ENCODE results near the gene FHOD3. TPM values are rescaled to one million over a fixed set of nuclear protein-coding genes. Genes with fewer than 3 reads are reported as not detected.

Gene FHOD3
- total RNA-seq, 2 experiments from 2014 or later: not detected

DNA sequence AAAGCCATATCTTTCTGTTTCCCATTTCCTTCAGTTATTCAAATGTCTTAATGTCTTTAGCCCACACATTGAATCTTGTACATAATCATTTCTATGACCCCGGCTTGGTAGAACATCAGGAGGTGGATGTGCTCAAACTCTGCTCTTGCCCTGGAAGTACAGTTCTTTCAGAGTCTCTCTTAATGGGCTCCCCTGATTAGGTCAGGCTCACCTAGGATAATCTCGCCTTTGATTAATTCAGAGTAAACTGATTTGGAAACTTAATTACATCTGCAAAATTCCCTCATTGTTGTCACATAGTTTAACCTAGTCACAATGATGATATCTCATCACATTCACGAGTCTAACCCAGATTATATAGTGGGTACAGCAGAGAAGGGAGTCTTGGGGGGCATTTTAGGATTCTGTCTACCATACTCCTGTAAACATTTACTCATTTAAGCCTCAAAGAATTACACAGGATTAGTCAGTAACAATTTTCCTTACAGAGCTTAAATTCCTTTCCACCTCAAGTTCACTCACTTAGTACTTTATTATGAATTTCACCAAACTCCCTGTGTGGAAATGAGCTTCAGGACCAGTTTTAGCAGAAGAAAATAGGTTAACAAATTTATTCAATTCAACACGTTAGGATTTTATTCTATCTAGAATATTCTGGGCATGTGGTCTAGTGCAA lies 135.5 kb downstream of the FHOD3 start:
- Mint-ChIP-seq H3K27ac (no peak overlapping the region), H3K4me3 (no peak overlapping the region), H3K27me3 (peaks cover 1% of the 10 kb centered on the region), H3K36me3 (ENCODE audit: low read depth) (no peaks in the 10 kb centered on the region), H3K9me3 (no peaks in the 10 kb centered on the region), H3K4me1 (ENCODE audit: low read depth) (no peaks in the 10 kb centered on the region)
- CTCF ChIA-PET: no interaction called here
- DNase-seq: no peak
- POLR2A ChIA-PET: no interaction called here
- TF ChIP-seq, protein P1, sequence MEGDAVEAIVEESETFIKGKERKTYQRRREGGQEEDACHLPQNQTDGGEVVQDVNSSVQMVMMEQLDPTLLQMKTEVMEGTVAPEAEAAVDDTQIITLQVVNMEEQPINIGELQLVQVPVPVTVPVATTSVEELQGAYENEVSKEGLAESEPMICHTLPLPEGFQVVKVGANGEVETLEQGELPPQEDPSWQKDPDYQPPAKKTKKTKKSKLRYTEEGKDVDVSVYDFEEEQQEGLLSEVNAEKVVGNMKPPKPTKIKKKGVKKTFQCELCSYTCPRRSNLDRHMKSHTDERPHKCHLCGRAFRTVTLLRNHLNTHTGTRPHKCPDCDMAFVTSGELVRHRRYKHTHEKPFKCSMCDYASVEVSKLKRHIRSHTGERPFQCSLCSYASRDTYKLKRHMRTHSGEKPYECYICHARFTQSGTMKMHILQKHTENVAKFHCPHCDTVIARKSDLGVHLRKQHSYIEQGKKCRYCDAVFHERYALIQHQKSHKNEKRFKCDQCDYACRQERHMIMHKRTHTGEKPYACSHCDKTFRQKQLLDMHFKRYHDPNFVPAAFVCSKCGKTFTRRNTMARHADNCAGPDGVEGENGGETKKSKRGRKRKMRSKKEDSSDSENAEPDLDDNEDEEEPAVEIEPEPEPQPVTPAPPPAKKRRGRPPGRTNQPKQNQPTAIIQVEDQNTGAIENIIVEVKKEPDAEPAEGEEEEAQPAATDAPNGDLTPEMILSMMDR (IDR thresholded peaks at IDR 0.05): no peak
- ATAC-seq: no peak
- intact Hi-C loops (cut with micrococcal nuclease): no loop called here

DNA sequence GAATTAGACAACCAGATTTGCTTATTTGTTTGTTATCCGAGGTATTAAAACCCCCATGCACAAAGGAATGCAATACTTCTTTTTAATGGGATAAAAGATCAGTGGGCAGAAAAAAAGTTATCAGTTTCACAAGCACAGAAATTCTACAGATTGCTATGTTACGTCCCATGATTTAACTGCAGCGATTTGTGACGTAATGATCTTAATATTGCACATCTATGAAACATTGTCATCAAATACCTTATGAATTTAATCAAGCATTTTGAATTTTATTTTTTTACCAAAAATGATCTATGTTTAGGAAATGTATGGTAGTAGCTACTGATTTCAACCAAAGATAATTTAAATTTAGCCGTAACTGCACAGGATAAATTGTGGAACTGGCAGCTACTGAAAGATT lies 138.9 kb downstream of the FHOD3 start:
- no peak overlapping the region for H3K27ac Mint-ChIP-seq
- ATAC-seq (no peak), DNase-seq (no peak)
- ChIA-PET POLR2A (no interaction called here), CTCF (no interaction called here)
- TF ChIP-seq, protein P1 (IDR thresholded peaks at IDR 0.05): no peak
- intact Hi-C loops (cut with micrococcal nuclease): no loop called here
- no peaks in the 10 kb centered on the region for H3K4me1 Mint-ChIP-seq (ENCODE audit: low read depth)
- no peaks in the 10 kb centered on the region for H3K9me3 Mint-ChIP-seq
- H3K27me3 Mint-ChIP-seq: peaks cover 2% of the 10 kb centered on the region
- no peak overlapping the region for H3K4me3 Mint-ChIP-seq
- H3K36me3 Mint-ChIP-seq (ENCODE audit: low read depth): no peaks in the 10 kb centered on the region

DNA sequence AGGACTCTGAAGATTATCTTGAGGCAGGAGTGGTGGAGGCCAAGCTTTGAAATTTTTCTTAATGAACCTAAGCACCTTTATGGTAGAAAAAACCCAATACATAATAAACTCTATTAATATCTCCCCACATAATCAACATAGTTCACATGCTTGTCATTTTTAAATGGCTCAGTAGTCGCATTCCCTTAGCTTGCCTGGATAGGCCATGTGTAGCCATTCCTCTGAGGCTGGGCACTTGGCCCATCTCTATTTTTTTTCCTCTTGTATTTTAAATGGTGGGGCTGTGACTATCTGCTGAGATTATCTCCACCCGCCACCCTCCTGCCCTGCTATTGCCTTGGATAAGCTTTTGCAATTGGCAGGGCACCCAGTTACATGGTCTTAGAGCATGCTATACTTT lies 143.1 kb downstream of the FHOD3 start:
- H3K27me3 Mint-ChIP-seq: peaks cover 8% of the 10 kb centered on the region
- no peaks in the 10 kb centered on the region for H3K4me1 Mint-ChIP-seq (ENCODE audit: low read depth)
- ChIA-PET CTCF (no interaction called here), POLR2A (interaction anchor here (0.5 kb wide), 1 partner anchor 363 kb away, joined by 3 read pairs; no protein-coding TSS in a partner anchor)
- intact Hi-C loops (cut with micrococcal nuclease): no loop called here
- no peaks in the 10 kb centered on the region for H3K9me3 Mint-ChIP-seq
- TF ChIP-seq, protein P1 (IDR thresholded peaks at IDR 0.05): no peak
- H3K36me3 Mint-ChIP-seq (ENCODE audit: low read depth): no peaks in the 10 kb centered on the region
- no peak for DNase-seq
- no peak for ATAC-seq
- no peak overlapping the region for H3K27ac Mint-ChIP-seq
- H3K4me3 Mint-ChIP-seq: no peak overlapping the region

DNA sequence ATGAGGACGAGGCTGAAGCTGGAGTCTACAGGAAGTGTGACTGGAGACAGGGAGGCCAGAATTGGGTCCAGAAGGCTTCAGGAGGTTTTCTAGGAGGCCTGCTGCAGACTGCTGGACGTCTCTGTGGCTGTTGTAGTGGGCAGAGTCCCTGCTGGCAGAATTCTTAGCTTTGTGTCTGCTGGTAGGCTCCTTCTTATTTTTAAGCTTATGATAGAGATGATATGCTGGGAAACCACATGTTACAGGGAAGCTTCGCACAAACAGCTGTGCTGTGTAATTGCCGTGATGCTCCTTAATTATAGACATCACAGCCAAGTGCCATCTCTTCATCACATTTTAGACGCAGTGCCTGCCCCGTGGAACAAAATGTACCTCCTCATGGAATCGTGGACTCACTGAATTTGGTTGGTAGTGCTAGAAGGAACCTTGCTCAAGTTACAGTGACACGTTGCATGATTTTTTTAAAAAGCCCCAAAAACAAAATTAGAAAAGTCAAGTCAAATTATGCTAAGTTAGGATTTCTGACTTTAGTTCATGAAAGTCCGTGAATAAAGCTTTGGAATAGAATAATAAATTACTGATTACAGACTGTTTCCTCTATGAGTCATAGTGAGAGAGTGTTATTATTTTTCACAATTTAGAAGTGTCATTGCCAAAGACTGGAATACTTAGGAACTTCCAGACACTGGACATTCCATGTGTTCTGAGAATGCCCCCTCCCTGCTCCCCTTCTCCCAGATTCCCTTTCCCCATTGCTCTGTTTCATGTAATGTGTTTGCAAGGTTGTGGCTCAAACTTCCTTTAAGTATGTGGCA lies 144.1 kb downstream of the FHOD3 start:
- peaks cover 7% of the 10 kb centered on the region for H3K27me3 Mint-ChIP-seq
- H3K9me3 Mint-ChIP-seq: no peaks in the 10 kb centered on the region
- TF ChIP-seq, protein P1 (IDR thresholded peaks at IDR 0.05): no peak
- intact Hi-C loops (cut with micrococcal nuclease): no loop called here
- POLR2A ChIA-PET: no interaction called here
- DNase-seq (no peak), ATAC-seq (no peak)
- H3K27ac Mint-ChIP-seq: no peak overlapping the region
- H3K4me1 Mint-ChIP-seq (ENCODE audit: low read depth): no peaks in the 10 kb centered on the region
- no peak overlapping the region for H3K4me3 Mint-ChIP-seq
- no peaks in the 10 kb centered on the region for H3K36me3 Mint-ChIP-seq (ENCODE audit: low read depth)
- CTCF ChIA-PET: interaction anchor here (0.9 kb wide), 1 partner anchor 35 kb away, joined by 3 read pairs; no protein-coding TSS in a partner anchor

DNA sequence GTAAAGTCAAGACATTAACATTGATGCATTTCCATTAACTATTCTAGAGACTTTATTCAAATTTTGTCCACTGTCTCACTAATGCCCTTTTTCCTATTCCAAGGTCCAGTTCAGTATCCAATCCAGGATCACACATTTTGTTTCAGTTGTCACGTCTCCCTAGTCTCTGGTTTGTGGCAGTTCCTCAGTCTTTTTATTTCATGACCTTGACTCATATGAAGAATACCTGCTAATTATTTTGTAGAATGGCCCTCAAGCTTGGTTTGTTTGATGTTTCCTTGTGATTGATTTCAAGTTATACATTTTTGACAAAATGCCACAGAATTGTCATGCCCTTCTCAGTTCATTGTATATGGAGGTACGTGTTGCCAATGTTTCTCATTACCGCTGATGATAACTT lies 145.2 kb downstream of the FHOD3 start:
- Mint-ChIP-seq H3K4me1 (ENCODE audit: low read depth) (no peaks in the 10 kb centered on the region), H3K27ac (no peak overlapping the region)
- CTCF ChIA-PET: no interaction called here

More for the DNA sequence above, 145.2 kb downstream of the FHOD3 start:
- POLR2A ChIA-PET: no interaction called here
- Mint-ChIP-seq H3K9me3 (no peaks in the 10 kb centered on the region), H3K4me3 (no peak overlapping the region), H3K36me3 (ENCODE audit: low read depth) (no peaks in the 10 kb centered on the region), H3K27me3 (peaks cover 7% of the 10 kb centered on the region)
- ATAC-seq: no peak
- DNase-seq: no peak
- intact Hi-C loops (cut with micrococcal nuclease): no loop called here
- TF ChIP-seq, protein P1 (IDR thresholded peaks at IDR 0.05): no peak
